ENCODE results near the gene WDR75. TPM values are rescaled to one million over a fixed set of nuclear protein-coding genes. Genes with fewer than 3 reads are reported as not detected.
A peak's percentile ranks its signal among the peaks of the same experiment; 100 is the strongest.

The WDR75 gene
- total and polyA plus RNA-seq, 9 of the 15 experiments (the other 6 are each of a cell fraction or from before 2014, with no cell fraction given): 50.9 to 111 (median 76.4) TPM

- TF ChIP-seq CBFA2T3 (IDR thresholded peaks at IDR 0.05) (peak; percentile 58; the same call in 1 of the 2 replicates), RAD21 (CRISPR knock-in tag; conservative IDR thresholded peaks at IDR 0.05 in 1 of 2, IDR thresholded peaks at IDR 0.05 in 1 of 2) (peak; percentile 37 to 52; a peak in 3 of 4 replicates), THAP7 (CRISPR knock-in tag; IDR thresholded peaks at IDR 0.05) (no peak), JUNB (CRISPR knock-in tag; conservative IDR thresholded peaks at IDR 0.05) (no peak), EP300 (IDR thresholded peaks at IDR 0.05; ENCODE audit: low read length) (peak; percentile 43; the same call in 1 of the 2 replicates), NCOR1 (IDR thresholded peaks at IDR 0.05) (peak; percentile 31), DEAF1 (CRISPR knock-in tag; IDR thresholded peaks at IDR 0.05) (peak; percentile 14; the same call in 1 of the 2 replicates), SPI1 (IDR thresholded peaks at IDR 0.05; ENCODE audit: borderline replicate concordance, low read depth, low read length) (peak; percentile 6; the same call in 1 of the 2 replicates), MTA1 (IDR thresholded peaks at IDR 0.05; ENCODE audit: borderline replicate concordance) (peak; percentile 57; the same call in 1 of the 2 replicates), RBM15 (IDR thresholded peaks at IDR 0.05; ENCODE audit: insufficient read depth, low read length) (no peak), TAF15 (IDR thresholded peaks at IDR 0.05; ENCODE audit: low read depth, low read length) (no peak), PYGO2 (tag; IDR thresholded peaks at IDR 0.05) (no peak), CTBP1 (IDR thresholded peaks at IDR 0.05; ENCODE audit: borderline replicate concordance) (peak; percentile 27; the same call in 1 of the 2 replicates), TCF3 (CRISPR knock-in tag; IDR thresholded peaks at IDR 0.05) (no peak), PURB (CRISPR knock-in tag; IDR thresholded peaks at IDR 0.05; ENCODE audit: low read depth) (no peak), ADNP (tag; IDR thresholded peaks at IDR 0.05) (peak; percentile 37; the same call in 1 of the 2 replicates), ZNF592 (IDR thresholded peaks at IDR 0.05) (peak; percentile 62; the same call in 1 of the 2 replicates), ZNF583 (CRISPR knock-in tag; IDR thresholded peaks at IDR 0.05) (no peak), HDAC1 (IDR thresholded peaks at IDR 0.05) (0 out of 4 replicates have a peak, but pooled peaks of 1 of the 2 experiments have one; percentile 28), CHAMP1 (IDR thresholded peaks at IDR 0.05) (0 out of 2 replicates have a peak, but pooled peaks have one; percentile 27), KDM1A (IDR thresholded peaks at IDR 0.05) (peak in 1 of 2 experiments; percentile 43; a peak in 2 of 4 replicates)
These were observed 64.2 kb downstream of the WDR75 start (continued) for GRCh38 chr2:189505492-189505891.
